Smooth muscle cell (in vitro differentiated cells): ENCODE results near the gene MPZ. TPM values are rescaled to one million over a fixed set of nuclear protein-coding genes. Genes with fewer than 3 reads are reported as not detected.
A peak's percentile ranks its signal among the peaks of the same experiment; 100 is the strongest.
"Not testable (repeated sequence)": the region's sequence is repeated elsewhere in the genome, so short reads cannot be mapped to it uniquely, and the experiment has no call there.

Experiments
- DNase-seq: peaks from one replicate; lab custom pipeline; 2025; ENCODE audit not compliant: unreplicated experiment; lab: John Stamatoyannopoulos, UW
- H2AFZ ChIP-seq: fragments of 200-600 bp; sonication (generic); 2 replicates; pipeline ENCODE4 v1.6.0; 2016; ENCODE audit warnings: antibody characterized with exemption, low read depth, mild to moderate bottlenecking
- H3F3A ChIP-seq: fragments of 200-600 bp; sonication (generic); 2 replicates; pipeline ENCODE4 v1.6.0; 2017; ENCODE audit warnings: antibody characterized with exemption, low read depth
- H3K27ac ChIP-seq: fragments of 200-600 bp; sonication (generic); 2 replicates; pipeline ENCODE4 v1.5.1; 2016; ENCODE audit warnings: low read depth, mild to moderate bottlenecking
- H3K27me3 ChIP-seq: fragments of 200-600 bp; sonication (generic); 2 replicates; pipeline ENCODE4 v1.6.1; 2016; ENCODE audit warnings: low read depth, mild to moderate bottlenecking
- H3K36me3 ChIP-seq: fragments of 200-600 bp; sonication (generic); 2 replicates; pipeline ENCODE4 v1.5.1; 2016; ENCODE audit warnings: low read depth
- H3K4me1 ChIP-seq: fragments of 200-600 bp; sonication (generic); 2 replicates; pipeline ENCODE4 v1.5.1; 2016; ENCODE audit warnings: low read depth
- H3K4me2 ChIP-seq: fragments of 200-600 bp; sonication (generic); 2 replicates; pipeline ENCODE4 v1.6.0; 2016; ENCODE audit warnings: mild to moderate bottlenecking
- H3K4me3 ChIP-seq: fragments of 200-600 bp; sonication (generic); 2 replicates; pipeline ENCODE4 v1.5.1; 2016; ENCODE audit warnings: mild to moderate bottlenecking
- H3K79me2 ChIP-seq: fragments of 200-600 bp; sonication (generic); 2 replicates; pipeline ENCODE4 v1.6.0; 2016; ENCODE audit warnings: low read depth, mild to moderate bottlenecking
- H3K9ac ChIP-seq: fragments of 200-600 bp; sonication (generic); 2 replicates; pipeline ENCODE4 v1.6.0; 2016; ENCODE audit warnings: low read depth
- H3K9me3 ChIP-seq: fragments of 200-600 bp; sonication (generic); replicated peaks from 2 replicates; pipeline ENCODE4 v1.5.1; 2016; ENCODE audit warnings: low read depth
- H4K20me1 ChIP-seq: fragments of 200-600 bp; sonication (generic); 2 replicates; pipeline ENCODE4 v1.6.0; 2016; ENCODE audit warnings: low read depth
- CTCF ChIP-seq: fragments of 200-600 bp; sonication (generic); IDR thresholded peaks from 2 replicates; pipeline ENCODE4 v1.5.1; 2017; ENCODE audit warnings: borderline replicate concordance, mild to moderate bottlenecking, antibody characterized with exemption; ENCODE audit not compliant: insufficient read depth, poor library complexity, severe bottlenecking
- WGBS: methylation state at CpG from one replicate; pipeline ENCODE4 v1.1.7; 2016; ENCODE audit warnings: low lambda C conversion rate; 5-methylcytosine and 5-hydroxymethylcytosine counted together
- polyA plus RNA-seq: library from polyadenylated mRNA; unstranded; fragments of >200 nt; fragmentation: Nextera tagmentation; extraction: Ambion mirVana; gene quantifications from 2 replicates; pipeline ENCODE4 v1.2.1, GENCODE V29; 2016
- total RNA-seq: library from RNA; depleted of rRNA; stranded (reverse); fragments of >200 nt; gene quantifications from 2 replicates; pipeline ENCODE4 v1.2.3, GENCODE V29; 2014

Gene MPZ
- total and polyA plus RNA-seq, 2 experiments from 2014 or later = not detected

GRCh38 chr1:161259765-161260164 is 50.0 kb downstream of the MPZ start:
- no peaks in the 10 kb centered on the region for H3F3A ChIP-seq
- H3K27me3 ChIP-seq = peaks cover 47% of the 10 kb centered on the region
- H2AFZ ChIP-seq = no peak overlapping the region
- no peaks in the 10 kb centered on the region for H4K20me1 ChIP-seq
- no peak overlapping the region for H3K9ac ChIP-seq
- no peak overlapping the region for H3K4me3 ChIP-seq
- H3K9me3 ChIP-seq = peaks cover 6% of the 10 kb centered on the region
- H3K79me2 ChIP-seq = no peaks in the 10 kb centered on the region
- no peaks in the 10 kb centered on the region for H3K4me1 ChIP-seq
- TF ChIP-seq CTCF = no peak
- WGBS = 81% methylated on average over 1 of the region's 1 CpG
- no peak for DNase-seq
- H3K27ac ChIP-seq = no peak overlapping the region
- no peaks in the 10 kb centered on the region for H3K36me3 ChIP-seq
- no peak overlapping the region for H3K4me2 ChIP-seq

- H3K79me2 ChIP-seq = no peaks in the 10 kb centered on the region
- H2AFZ ChIP-seq = no peak overlapping the region
- H4K20me1 ChIP-seq = no peaks in the 10 kb centered on the region
- H3K9ac ChIP-seq = no peak overlapping the region
- no peaks in the 10 kb centered on the region for H3K36me3 ChIP-seq
- 48% methylated on average over 6 of the region's 6 CpGs for WGBS
- peak overlapping the region; percentile 95 for H3K4me2 ChIP-seq
- no peak overlapping the region for H3K27ac ChIP-seq
- H3K9me3 ChIP-seq = peaks cover 6% of the 10 kb centered on the region
- peaks cover 47% of the 10 kb centered on the region for H3K27me3 ChIP-seq
- H3F3A ChIP-seq = no peaks in the 10 kb centered on the region
- no peaks in the 10 kb centered on the region for H3K4me1 ChIP-seq
- no peak for TF ChIP-seq CTCF
- H3K4me3 ChIP-seq = peak overlapping the region; percentile 50
- DNase-seq = no peak
These were observed 50.4 kb downstream of the MPZ start for GRCh38 chr1:161259345-161259702.

- no peak for DNase-seq
- no peak for TF ChIP-seq CTCF
- Histone ChIP-seq H2AFZ (peak within 1 kb of the TSS; percentile 72), H3F3A (no peaks in the 10 kb centered on the region), H3K27ac (no peak within 1 kb of the TSS), H3K9ac (no peak within 1 kb of the TSS), H3K27me3 (peaks cover 47% of the 10 kb centered on the region), H3K9me3 (peaks cover 6% of the 10 kb centered on the region), H3K4me2 (peak within 1 kb of the TSS; percentile 95), H3K36me3 (no peaks in the 10 kb centered on the region), H3K79me2 (no peaks in the 10 kb centered on the region), H3K4me1 (no peaks in the 10 kb centered on the region), H3K4me3 (peak within 1 kb of the TSS; percentile 50), H4K20me1 (no peaks in the 10 kb centered on the region)
- WGBS = 9% methylated on average over 56 of the region's 62 CpGs
These were observed 51.1 kb downstream of the MPZ start, which contains the start of gene PCP4L1 for GRCh38 chr1:161258439-161259344. Gene PCP4L1, plus strand, starts transcription at chr1:161258745. Its CDS starts 230 bp downstream, at chr1:161258975.

- not testable (repeated sequence) for H3K4me3 ChIP-seq, H3F3A ChIP-seq, H3K9me3 ChIP-seq, H3K9ac ChIP-seq, H4K20me1 ChIP-seq, H3K4me2 ChIP-seq, DNase-seq, H2AFZ ChIP-seq, H3K79me2 ChIP-seq, H3K4me1 ChIP-seq, H3K27ac ChIP-seq, H3K36me3 ChIP-seq
- WGBS = 95% methylated on average over 5 of the region's 5 CpGs
- peaks cover 40% of the 10 kb centered on the region for H3K27me3 ChIP-seq
These were observed 52.7 kb downstream of the MPZ start for GRCh38 chr1:161257109-161257508.

- not testable (repeated sequence) for H3K27ac ChIP-seq, H4K20me1 ChIP-seq
These were observed 53.7 kb downstream of the MPZ start for GRCh38 chr1:161255955-161256520.

GRCh38 chr1:161255302-161255701 is 54.5 kb downstream of the MPZ start:
- 79% methylated on average over 5 of the region's 5 CpGs for WGBS
- H3K9me3 ChIP-seq, H3K79me2 ChIP-seq, H3K36me3 ChIP-seq, H4K20me1 ChIP-seq, H3K4me1 ChIP-seq, DNase-seq, H3F3A ChIP-seq, H3K4me2 ChIP-seq, H3K4me3 ChIP-seq, H3K9ac ChIP-seq, H2AFZ ChIP-seq, H3K27ac ChIP-seq: not testable (repeated sequence)
- peaks cover 23% of the 10 kb centered on the region for H3K27me3 ChIP-seq

More at GRCh38 chr1:161255955-161256520, 53.7 kb downstream of the MPZ start:
- not testable (repeated sequence) for H3K36me3 ChIP-seq, H3K9ac ChIP-seq, H2AFZ ChIP-seq, H3F3A ChIP-seq, DNase-seq, H3K79me2 ChIP-seq, H3K4me3 ChIP-seq, H3K9me3 ChIP-seq, H3K4me2 ChIP-seq, H3K4me1 ChIP-seq
- WGBS = 77% methylated on average over 4 of the region's 4 CpGs
- H3K27me3 ChIP-seq = peaks cover 31% of the 10 kb centered on the region
